Sigmoid colon (tissue), 7 donors: ENCODE results near the gene RSPH9. TPM values are rescaled to one million over a fixed set of nuclear protein-coding genes. Genes with fewer than 3 reads are reported as not detected.

ENCODE experiments used
- DNase-seq: peaks from one replicate; pipeline ENCODE4 v3.0.0-alpha.2; 2019
- H3K27ac ChIP-seq, 4 donors: fragments of 200-600 bp; sonication (generic); one replicate each; pipeline ENCODE4 v1.5.1; 2016 to 2019; ENCODE audit warnings: mild to moderate bottlenecking in 1 of 4
- H3K27me3 ChIP-seq, 3 donors: fragments of 200-600 bp; sonication (generic); one replicate each; pipeline ENCODE4 v1.5.1; 2019; ENCODE audit warnings: mild to moderate bottlenecking in 1 of 3
- H3K36me3 ChIP-seq, 4 donors: fragments of 200-600 bp; sonication (generic); one replicate each; pipeline ENCODE4 v1.5.1; 2016 to 2019
- H3K4me1 ChIP-seq, 4 donors: fragments of 200-600 bp; sonication (generic); one replicate each; pipeline ENCODE4 v1.5.1; 2017 to 2019
- H3K4me3 ChIP-seq, 4 donors: fragments of 200-600 bp; sonication (generic); one replicate each; pipeline ENCODE4 v1.5.1; 2017 to 2019; ENCODE audit warnings: mild to moderate bottlenecking in 2 of 4, moderate library complexity in 1 of 4
- H3K9me3 ChIP-seq, 4 donors: fragments of 200-600 bp in 3 of 4; sonication (generic) in 3 of 4; one replicate each; pipeline versions ENCODE4 v1.5.1 to v1.6.1; 2013 to 2019
- EP300 ChIP-seq, 4 donors: sonication (generic); formaldehyde crosslinking; IDR thresholded peaks; one replicate each; pipeline ENCODE4 v1.6.1; 2017; ENCODE audit warnings: antibody characterized with exemption in 4 of 4
- POLR2A ChIP-seq, 2 donors: fragments of 450-650 bp; IDR thresholded peaks; one replicate each; pipeline ENCODE4 v1.6.1; 2016; ENCODE audit warnings: antibody characterized with exemption in 2 of 2, mild to moderate bottlenecking in 2 of 2, moderate library complexity in 2 of 2
- POLR2AphosphoS5 ChIP-seq, 4 donors: sonication (generic); formaldehyde crosslinking; IDR thresholded peaks; one replicate each; pipeline ENCODE4 v1.6.1; 2017; ENCODE audit warnings: antibody characterized with exemption in 4 of 4
- WGBS, 2 donors: extraction: QIAGEN DNeasy Blood & Tissue Kit; methylation state at CpG; one replicate each; pipeline ENCODE4 v1.1.7; 2013; 5-methylcytosine and 5-hydroxymethylcytosine counted together
- intact Hi-C: fragments of 100-400 bp; cut with DNase I; formaldehyde crosslinking; loops from one replicate; pipeline ENCODE4 v1.15.1; 2023
- polyA plus RNA-seq, 3 donors: library from polyadenylated mRNA; stranded (reverse); fragments of 200-250 nt; gene quantifications; one replicate each; pipeline ENCODE4 v1.2.3, GENCODE V29; 2013
- total RNA-seq, 4 donors: library from RNA; depleted of rRNA; stranded (reverse); fragments of >200 nt; gene quantifications; one replicate each; pipeline ENCODE4 v1.1.0, GENCODE V29; 2016
- TF ChIP-seq, protein P1 (sequence below), 4 experiments: fragments of 450-650 bp in 3 of 4; fragments of 200-600 bp in 1 of 4; IDR thresholded peaks; one replicate each; pipeline ENCODE4 v1.5.1; 2016 to 2019; ENCODE audit warnings: antibody characterized with exemption in 4 of 4, mild to moderate bottlenecking in 3 of 4, moderate library complexity in 2 of 4
- donor health status: healthy with polysubstance abuse.
- donor health status: Bipolar disorder and iron deficiency.
- donor health status: healthy.

The RSPH9 gene
- total and polyA plus RNA-seq, 7 donors, result under 0.01 to 0.68 (median 0.36) TPM; not detected in 1

- no peaks in the 10 kb centered on the region for H3K27me3 ChIP-seq
- WGBS, 2 donors, result 70 to 88% methylated on average over 9 of the region's 9 CpGs
- H3K27ac ChIP-seq, result peak overlapping the region in 1 of 4 donors; percentile 50
- no peaks in the 10 kb centered on the region for H3K36me3 ChIP-seq
- intact Hi-C loops, result no loop called here
- no peaks in the 10 kb centered on the region for H3K9me3 ChIP-seq
- no peak for TF ChIP-seq POLR2A (IDR thresholded peaks at IDR 0.05)
- TF ChIP-seq POLR2AphosphoS5 (IDR thresholded peaks at IDR 0.05), result no peak
- TF ChIP-seq, protein P1, sequence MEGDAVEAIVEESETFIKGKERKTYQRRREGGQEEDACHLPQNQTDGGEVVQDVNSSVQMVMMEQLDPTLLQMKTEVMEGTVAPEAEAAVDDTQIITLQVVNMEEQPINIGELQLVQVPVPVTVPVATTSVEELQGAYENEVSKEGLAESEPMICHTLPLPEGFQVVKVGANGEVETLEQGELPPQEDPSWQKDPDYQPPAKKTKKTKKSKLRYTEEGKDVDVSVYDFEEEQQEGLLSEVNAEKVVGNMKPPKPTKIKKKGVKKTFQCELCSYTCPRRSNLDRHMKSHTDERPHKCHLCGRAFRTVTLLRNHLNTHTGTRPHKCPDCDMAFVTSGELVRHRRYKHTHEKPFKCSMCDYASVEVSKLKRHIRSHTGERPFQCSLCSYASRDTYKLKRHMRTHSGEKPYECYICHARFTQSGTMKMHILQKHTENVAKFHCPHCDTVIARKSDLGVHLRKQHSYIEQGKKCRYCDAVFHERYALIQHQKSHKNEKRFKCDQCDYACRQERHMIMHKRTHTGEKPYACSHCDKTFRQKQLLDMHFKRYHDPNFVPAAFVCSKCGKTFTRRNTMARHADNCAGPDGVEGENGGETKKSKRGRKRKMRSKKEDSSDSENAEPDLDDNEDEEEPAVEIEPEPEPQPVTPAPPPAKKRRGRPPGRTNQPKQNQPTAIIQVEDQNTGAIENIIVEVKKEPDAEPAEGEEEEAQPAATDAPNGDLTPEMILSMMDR (IDR thresholded peaks at IDR 0.05), result no peak
- no peak for TF ChIP-seq EP300 (IDR thresholded peaks at IDR 0.05)
- DNase-seq, result peak; percentile 62
- H3K4me3 ChIP-seq, result no peak overlapping the region
- no peaks in the 10 kb centered on the region for H3K4me1 ChIP-seq
Observed at GRCh38 chr6:43716099-43716498, 71.3 kb downstream of the RSPH9 start.

- Histone ChIP-seq H3K36me3 (no peaks in the 10 kb centered on the region), H3K27ac (peak overlapping the region in 1 of 4 donors; percentile 50), H3K27me3 (no peaks in the 10 kb centered on the region), H3K9me3 (no peaks in the 10 kb centered on the region), H3K4me1 (no peaks in the 10 kb centered on the region), H3K4me3 (no peak overlapping the region)
- TF ChIP-seq POLR2AphosphoS5 (IDR thresholded peaks at IDR 0.05) (no peak), POLR2A (IDR thresholded peaks at IDR 0.05) (no peak)
- 90 to 93% methylated on average over 8 of the region's 8 CpGs for WGBS, 2 donors
- no peak for DNase-seq
- intact Hi-C loops, result no loop called here
Observed at GRCh38 chr6:43717389-43717788, 72.6 kb downstream of the RSPH9 start.

DNA sequence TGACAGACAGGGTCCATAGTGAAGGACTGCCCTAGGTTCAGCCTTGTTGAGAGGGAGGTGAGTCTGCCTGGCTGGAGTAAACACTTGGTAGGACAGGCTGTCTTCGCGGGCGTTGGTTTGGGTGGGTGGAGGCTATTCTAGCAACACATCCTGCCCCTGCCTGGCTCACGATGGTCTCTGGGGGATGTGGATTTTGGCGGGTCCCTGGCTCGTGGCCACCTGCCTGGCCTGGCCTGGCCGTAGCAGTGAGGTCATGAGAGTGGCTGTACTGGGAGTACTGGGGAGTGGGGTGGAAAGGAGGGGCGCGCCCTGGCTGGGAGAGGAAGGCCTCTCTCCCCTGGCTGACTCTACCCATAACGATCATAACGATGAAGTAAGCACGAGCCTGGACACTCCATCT, 73.0 kb downstream of the RSPH9 start:
- no peaks in the 10 kb centered on the region for H3K4me1 ChIP-seq
- no peaks in the 10 kb centered on the region for H3K9me3 ChIP-seq
- no peak overlapping the region for H3K4me3 ChIP-seq
- intact Hi-C loops, result no loop called here
- no peaks in the 10 kb centered on the region for H3K36me3 ChIP-seq
- 74 to 80% methylated on average over 12 of the region's 12 CpGs for whole genome bisulfite sequencing, 2 donors
- TF ChIP-seq POLR2AphosphoS5 (IDR thresholded peaks at IDR 0.05), result no peak
- peak overlapping the region in 2 of 4 donors; percentile 42 to 50 for H3K27ac ChIP-seq
- DNase-seq, result peak; percentile 78
- H3K27me3 ChIP-seq, result no peaks in the 10 kb centered on the region

DNA sequence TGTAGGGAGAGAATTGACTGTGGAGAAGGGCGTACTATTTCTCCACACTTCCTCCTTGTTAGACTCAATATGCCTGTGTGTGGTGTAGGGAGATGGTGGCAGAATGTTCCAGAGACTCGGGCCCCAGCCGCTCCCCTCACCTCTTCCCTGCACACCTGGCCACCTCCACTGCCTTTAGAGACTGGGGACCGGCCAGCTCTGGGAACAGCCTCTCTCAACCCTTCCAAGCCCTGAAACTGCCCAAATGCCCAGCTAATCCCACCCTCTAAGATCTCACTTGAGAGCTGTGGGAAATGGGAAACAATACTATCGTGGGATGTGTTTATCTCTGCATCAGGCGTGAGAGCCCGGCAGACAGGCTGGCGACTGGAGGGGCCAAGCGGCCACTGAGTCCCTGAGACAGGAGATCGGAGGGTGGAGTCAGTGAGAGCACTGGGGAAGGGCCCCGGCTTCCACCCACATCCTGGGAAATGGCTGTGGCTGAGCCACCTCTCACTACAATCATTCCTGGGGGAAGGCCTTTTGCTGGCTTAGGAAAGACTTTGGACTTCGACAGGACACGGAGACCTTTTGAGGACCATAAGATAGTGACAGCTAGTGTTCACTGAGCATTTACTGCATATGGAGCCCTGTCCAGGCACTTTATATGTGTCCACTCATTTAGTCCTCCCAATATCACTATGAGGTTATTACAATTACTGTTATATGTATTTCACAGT, 73.7 kb downstream of the RSPH9 start:
- no peak overlapping the region for H3K4me3 ChIP-seq
- no peaks in the 10 kb centered on the region for H3K36me3 ChIP-seq
- H3K4me1 ChIP-seq, result no peaks in the 10 kb centered on the region
- 89 to 90% methylated on average over 13 of the region's 13 CpGs for WGBS, 2 donors
- intact Hi-C loops, result no loop called here
- peak; percentile 56 for DNase-seq
- TF ChIP-seq EP300 (IDR thresholded peaks at IDR 0.05) (no peak), POLR2AphosphoS5 (IDR thresholded peaks at IDR 0.05) (no peak), POLR2A (IDR thresholded peaks at IDR 0.05) (no peak)
- TF ChIP-seq, protein P1 (IDR thresholded peaks at IDR 0.05), result no peak
- peak overlapping the region in 2 of 4 donors; percentile 42 to 45 for H3K27ac ChIP-seq
- H3K9me3 ChIP-seq, result no peaks in the 10 kb centered on the region
- no peaks in the 10 kb centered on the region for H3K27me3 ChIP-seq

DNA sequence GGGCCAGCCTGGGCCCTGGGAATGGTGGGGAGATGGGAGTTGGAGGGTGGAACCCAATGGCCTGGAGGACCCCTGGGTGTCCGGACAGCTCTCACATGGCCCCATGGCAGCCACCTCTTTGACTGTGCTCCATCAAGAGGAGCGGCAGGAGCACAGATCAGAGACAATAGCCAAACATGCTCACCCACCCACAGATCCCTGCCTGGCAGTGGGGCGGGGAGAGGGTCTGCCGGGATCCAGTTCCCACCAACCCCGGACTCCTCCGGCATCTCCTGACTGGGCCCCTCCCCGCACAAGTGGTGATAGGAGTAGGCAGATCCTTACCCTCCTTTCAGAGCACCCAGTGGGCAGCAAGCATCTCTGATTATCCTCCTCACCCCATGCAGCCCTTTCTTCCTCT, 74.7 kb downstream of the RSPH9 start:
- intact Hi-C loops, result no loop called here

More for the DNA sequence above, 74.7 kb downstream of the RSPH9 start:
- 92 to 94% methylated on average over 7 of the region's 7 CpGs for WGBS, 2 donors
- Histone ChIP-seq H3K4me1 (no peaks in the 10 kb centered on the region), H3K27me3 (no peaks in the 10 kb centered on the region), H3K36me3 (no peaks in the 10 kb centered on the region), H3K4me3 (no peak overlapping the region), H3K9me3 (no peaks in the 10 kb centered on the region), H3K27ac (no peak overlapping the region)
- TF ChIP-seq EP300 (IDR thresholded peaks at IDR 0.05) (no peak), POLR2A (IDR thresholded peaks at IDR 0.05) (no peak), POLR2AphosphoS5 (IDR thresholded peaks at IDR 0.05) (no peak)
- TF ChIP-seq, protein P1 (IDR thresholded peaks at IDR 0.05), result no peak
- DNase-seq, result peak; percentile 60
